ENCODE data around the gene AGAP1.

DNA sequence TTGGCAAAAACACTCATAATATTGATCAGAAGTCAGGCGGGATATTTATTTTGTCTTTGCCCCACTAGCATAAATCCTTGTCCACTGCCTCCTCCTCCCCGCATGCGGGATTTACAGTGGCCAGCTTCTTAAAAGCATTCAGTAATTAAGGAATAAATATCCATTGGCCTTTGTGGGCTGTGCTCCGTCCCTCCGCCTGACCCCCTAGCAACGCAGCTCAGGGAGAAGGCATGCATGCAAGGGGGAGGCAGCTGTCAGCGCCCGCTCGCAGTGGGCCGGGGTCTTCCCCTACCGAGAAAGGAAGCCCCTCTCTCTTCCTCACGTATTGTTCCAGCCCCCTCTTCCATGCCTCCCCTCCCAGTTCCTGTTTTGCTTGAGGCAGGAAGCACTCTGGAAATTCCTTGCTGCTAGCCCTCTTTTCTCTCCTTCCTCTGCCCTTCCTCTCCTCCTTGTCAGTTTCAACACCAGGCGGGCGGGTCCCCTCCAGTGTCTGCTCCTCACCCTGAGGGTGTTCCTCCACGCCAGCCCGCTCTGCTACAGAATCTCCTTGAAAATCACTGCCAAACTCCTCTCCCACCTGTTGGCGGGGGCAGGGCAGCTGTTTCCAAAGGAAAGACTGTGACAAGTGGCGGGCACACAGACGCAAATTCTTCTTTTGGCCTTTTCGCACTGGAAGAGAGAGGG lies 614.2 kb downstream of the AGAP1 start:
- TF ChIP-seq, protein P1, sequence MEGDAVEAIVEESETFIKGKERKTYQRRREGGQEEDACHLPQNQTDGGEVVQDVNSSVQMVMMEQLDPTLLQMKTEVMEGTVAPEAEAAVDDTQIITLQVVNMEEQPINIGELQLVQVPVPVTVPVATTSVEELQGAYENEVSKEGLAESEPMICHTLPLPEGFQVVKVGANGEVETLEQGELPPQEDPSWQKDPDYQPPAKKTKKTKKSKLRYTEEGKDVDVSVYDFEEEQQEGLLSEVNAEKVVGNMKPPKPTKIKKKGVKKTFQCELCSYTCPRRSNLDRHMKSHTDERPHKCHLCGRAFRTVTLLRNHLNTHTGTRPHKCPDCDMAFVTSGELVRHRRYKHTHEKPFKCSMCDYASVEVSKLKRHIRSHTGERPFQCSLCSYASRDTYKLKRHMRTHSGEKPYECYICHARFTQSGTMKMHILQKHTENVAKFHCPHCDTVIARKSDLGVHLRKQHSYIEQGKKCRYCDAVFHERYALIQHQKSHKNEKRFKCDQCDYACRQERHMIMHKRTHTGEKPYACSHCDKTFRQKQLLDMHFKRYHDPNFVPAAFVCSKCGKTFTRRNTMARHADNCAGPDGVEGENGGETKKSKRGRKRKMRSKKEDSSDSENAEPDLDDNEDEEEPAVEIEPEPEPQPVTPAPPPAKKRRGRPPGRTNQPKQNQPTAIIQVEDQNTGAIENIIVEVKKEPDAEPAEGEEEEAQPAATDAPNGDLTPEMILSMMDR (IDR thresholded peaks at IDR 0.05), result no peak
- TF ChIP-seq POLR2A (IDR thresholded peaks at IDR 0.05), result no peak
